Astrocyte (in vitro differentiated cells and primary cell): ENCODE results near the gene LRRC47.

Source experiments
- EZH2 ChIP-seq: IDR thresholded peaks from 2 replicates; pipeline ENCODE4 v1.6.1; 2012; ENCODE audit warnings: mild to moderate bottlenecking, low read length, inconsistent platforms; ENCODE audit not compliant: insufficient read depth
- TF ChIP-seq, protein P1 (sequence below): IDR thresholded peaks from 2 replicates; pipeline ENCODE4 v1.5.1; 2011; ENCODE audit warnings: low read depth, mild to moderate bottlenecking, inconsistent platforms, low read length, moderate library complexity; ENCODE audit not compliant: insufficient read depth

DNA sequence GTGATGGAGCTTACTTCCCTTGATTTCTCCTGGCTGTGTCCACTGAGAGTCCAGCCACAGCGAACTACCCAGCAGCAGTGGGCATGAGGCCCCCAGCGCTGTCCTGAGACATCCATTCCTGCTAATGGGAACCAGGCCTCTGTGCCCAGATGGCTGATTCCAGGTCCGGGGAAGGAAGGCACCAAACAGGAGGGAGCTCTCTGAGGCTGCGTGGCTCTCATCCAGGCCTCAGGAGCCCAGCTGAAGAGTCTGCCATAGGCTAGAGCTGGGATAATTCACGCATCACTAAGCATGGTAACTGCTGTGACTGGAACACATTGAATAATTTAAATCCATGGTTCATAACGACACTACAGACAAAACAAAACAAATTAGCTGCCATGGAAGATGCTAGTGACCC lies 24.7 kb upstream of the LRRC47 start:
- TF ChIP-seq, protein P1, sequence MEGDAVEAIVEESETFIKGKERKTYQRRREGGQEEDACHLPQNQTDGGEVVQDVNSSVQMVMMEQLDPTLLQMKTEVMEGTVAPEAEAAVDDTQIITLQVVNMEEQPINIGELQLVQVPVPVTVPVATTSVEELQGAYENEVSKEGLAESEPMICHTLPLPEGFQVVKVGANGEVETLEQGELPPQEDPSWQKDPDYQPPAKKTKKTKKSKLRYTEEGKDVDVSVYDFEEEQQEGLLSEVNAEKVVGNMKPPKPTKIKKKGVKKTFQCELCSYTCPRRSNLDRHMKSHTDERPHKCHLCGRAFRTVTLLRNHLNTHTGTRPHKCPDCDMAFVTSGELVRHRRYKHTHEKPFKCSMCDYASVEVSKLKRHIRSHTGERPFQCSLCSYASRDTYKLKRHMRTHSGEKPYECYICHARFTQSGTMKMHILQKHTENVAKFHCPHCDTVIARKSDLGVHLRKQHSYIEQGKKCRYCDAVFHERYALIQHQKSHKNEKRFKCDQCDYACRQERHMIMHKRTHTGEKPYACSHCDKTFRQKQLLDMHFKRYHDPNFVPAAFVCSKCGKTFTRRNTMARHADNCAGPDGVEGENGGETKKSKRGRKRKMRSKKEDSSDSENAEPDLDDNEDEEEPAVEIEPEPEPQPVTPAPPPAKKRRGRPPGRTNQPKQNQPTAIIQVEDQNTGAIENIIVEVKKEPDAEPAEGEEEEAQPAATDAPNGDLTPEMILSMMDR, result no peak
- TF ChIP-seq EZH2, result no peak
